HG03025 (cell line): ENCODE data around the gene MRPL1.
"Not testable (repeated sequence)": the region's sequence is repeated elsewhere in the genome, so short reads cannot be mapped to it uniquely, and the experiment has no call there.

ENCODE experiments used
- ATAC-seq: cut with Tn5 transposase; IDR thresholded peaks from one replicate; pipeline ENCODE4 v1.9.1; 2021; ENCODE audit warnings: mild to moderate bottlenecking, moderate library complexity; ENCODE audit not compliant: unreplicated experiment, low FRiP score

MRPL1 gene

GRCh38 chr4:77959566-77960338 lies 97.1 kb downstream of the MRPL1 start:
- ATAC-seq, result no peak

- ATAC-seq, result no peak
These were observed 97.7 kb downstream of the MRPL1 start for GRCh38 chr4:77960367-77960766.

- ATAC-seq, result no peak
These were observed 100.4 kb downstream of the MRPL1 start for GRCh38 chr4:77963004-77963403.

GRCh38 chr4:77973657-77974056 lies 111.0 kb downstream of the MRPL1 start:
- ATAC-seq, result not testable (repeated sequence)

- ATAC-seq, result not testable (repeated sequence)
These were observed 120.4 kb downstream of the MRPL1 start for GRCh38 chr4:77982900-77983540.

GRCh38 chr4:77983612-77984311 lies 121.1 kb downstream of the MRPL1 start:
- not testable (repeated sequence) for ATAC-seq

GRCh38 chr4:77989968-77990367 lies 127.3 kb downstream of the MRPL1 start:
- ATAC-seq, result no peak

GRCh38 chr4:77990456-77990855 lies 127.8 kb downstream of the MRPL1 start:
- ATAC-seq, result no peak

- no peak for ATAC-seq
These were observed 128.3 kb downstream of the MRPL1 start for GRCh38 chr4:77990904-77991358.

- ATAC-seq, result no peak
These were observed 130.0 kb downstream of the MRPL1 start for GRCh38 chr4:77992581-77992980.

- no peak for ATAC-seq
These were observed 131.6 kb downstream of the MRPL1 start for GRCh38 chr4:77994194-77994721.

- ATAC-seq, result no peak
These were observed 133.4 kb downstream of the MRPL1 start for GRCh38 chr4:77996076-77996475.

- ATAC-seq, result no peak
These were observed 138.9 kb downstream of the MRPL1 start for GRCh38 chr4:78001531-78001930.

GRCh38 chr4:78002260-78002659 lies 139.6 kb downstream of the MRPL1 start:
- no peak for ATAC-seq
